ENCODE data around the gene SMIM29. TPM values are rescaled to one million over a fixed set of nuclear protein-coding genes. Genes with fewer than 3 reads are reported as not detected.
"Not testable (repeated sequence)": the region's sequence is repeated elsewhere in the genome, so short reads cannot be mapped to it uniquely, and the experiment has no call there.

Gene SMIM29
- total RNA-seq, 2 donors from 2014 or later = 7.2 to 7.9 TPM

- WGBS, 2 experiments (ENCODE audit: insufficient coverage in 1 of 2, insufficient read length in 1 of 2) = 60% methylated on average over 2 of the region's 2 CpGs; no CpG with 5 or more reads in 1 of the 2 experiments
- Mint-ChIP-seq H3K27me3 (ENCODE audit: insufficient read depth) (peaks cover 2% of the 10 kb centered on the region), H3K36me3 (ENCODE audit: low read depth) (peaks cover 41% of the 10 kb centered on the region), H3K9me3 (no peaks in the 10 kb centered on the region), H3K4me1 (peaks cover 11% of the 10 kb centered on the region), H3K27ac (peak overlapping the region; percentile 52), H3K4me3 (no peak overlapping the region)
- peaks cover 5% of the 10 kb centered on the region for H3K4me1 ChIP-seq (ENCODE audit: control insufficient read depth, insufficient read depth, low read length)
- TF ChIP-seq, protein P1, sequence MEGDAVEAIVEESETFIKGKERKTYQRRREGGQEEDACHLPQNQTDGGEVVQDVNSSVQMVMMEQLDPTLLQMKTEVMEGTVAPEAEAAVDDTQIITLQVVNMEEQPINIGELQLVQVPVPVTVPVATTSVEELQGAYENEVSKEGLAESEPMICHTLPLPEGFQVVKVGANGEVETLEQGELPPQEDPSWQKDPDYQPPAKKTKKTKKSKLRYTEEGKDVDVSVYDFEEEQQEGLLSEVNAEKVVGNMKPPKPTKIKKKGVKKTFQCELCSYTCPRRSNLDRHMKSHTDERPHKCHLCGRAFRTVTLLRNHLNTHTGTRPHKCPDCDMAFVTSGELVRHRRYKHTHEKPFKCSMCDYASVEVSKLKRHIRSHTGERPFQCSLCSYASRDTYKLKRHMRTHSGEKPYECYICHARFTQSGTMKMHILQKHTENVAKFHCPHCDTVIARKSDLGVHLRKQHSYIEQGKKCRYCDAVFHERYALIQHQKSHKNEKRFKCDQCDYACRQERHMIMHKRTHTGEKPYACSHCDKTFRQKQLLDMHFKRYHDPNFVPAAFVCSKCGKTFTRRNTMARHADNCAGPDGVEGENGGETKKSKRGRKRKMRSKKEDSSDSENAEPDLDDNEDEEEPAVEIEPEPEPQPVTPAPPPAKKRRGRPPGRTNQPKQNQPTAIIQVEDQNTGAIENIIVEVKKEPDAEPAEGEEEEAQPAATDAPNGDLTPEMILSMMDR (conservative IDR thresholded peaks at IDR 0.05) = no peak
- no peak overlapping the region for H3K27ac ChIP-seq (ENCODE audit: low read depth, low read length)
- H3K9ac ChIP-seq (ENCODE audit: extremely low read depth, low read length, poor library complexity, severe bottlenecking) = no peak overlapping the region
- peaks cover 35% of the 10 kb centered on the region for H3K36me3 ChIP-seq (ENCODE audit: control insufficient read depth, insufficient read depth, low read length)
- no peak overlapping the region for H3K4me3 ChIP-seq (ENCODE audit: low read length)
- H3K27me3 ChIP-seq (ENCODE audit: control insufficient read depth, insufficient read depth, low read length, poor library complexity, severe bottlenecking) = no peaks in the 10 kb centered on the region
- H3K9me3 ChIP-seq (ENCODE audit: control insufficient read depth, low read length) = no peaks in the 10 kb centered on the region
- no peak for DNase-seq
Observed at GRCh38 chr6:34246249-34246562, 2.6 kb downstream of the SMIM29 start.

GRCh38 chr6:34245761-34246140 is 3.1 kb downstream of the SMIM29 start:
- H3K4me1 ChIP-seq (ENCODE audit: control insufficient read depth, insufficient read depth, low read length); H3K9me3 ChIP-seq (ENCODE audit: control insufficient read depth, low read length); H3K27me3 ChIP-seq (ENCODE audit: control insufficient read depth, insufficient read depth, low read length, poor library complexity, severe bottlenecking); DNase-seq; H3K9ac ChIP-seq (ENCODE audit: extremely low read depth, low read length, poor library complexity, severe bottlenecking); H3K27ac ChIP-seq (ENCODE audit: low read depth, low read length); H3K27me3 Mint-ChIP-seq (ENCODE audit: insufficient read depth); H3K4me3 ChIP-seq (ENCODE audit: low read length); H3K9me3 Mint-ChIP-seq; H3K4me3 Mint-ChIP-seq: not testable (repeated sequence)
- WGBS, 2 experiments (ENCODE audit: insufficient coverage in 1 of 2, insufficient read length in 1 of 2) = 93% methylated on average over 7 of the region's 7 CpGs; no CpG with 5 or more reads in 1 of the 2 experiments
- peaks cover 39% of the 10 kb centered on the region for H3K36me3 ChIP-seq (ENCODE audit: control insufficient read depth, insufficient read depth, low read length)
- Mint-ChIP-seq H3K4me1 (peaks cover 12% of the 10 kb centered on the region), H3K36me3 (ENCODE audit: low read depth) (peaks cover 46% of the 10 kb centered on the region), H3K27ac (peak overlapping the region; percentile 52)

GRCh38 chr6:34245032-34245760 is 3.6 kb downstream of the SMIM29 start:
- not testable (repeated sequence) for H3K9ac ChIP-seq (ENCODE audit: extremely low read depth, low read length, poor library complexity, severe bottlenecking); H3K27me3 ChIP-seq (ENCODE audit: control insufficient read depth, insufficient read depth, low read length, poor library complexity, severe bottlenecking); H3K4me3 ChIP-seq (ENCODE audit: low read length); H3K4me3 Mint-ChIP-seq; H3K27ac ChIP-seq (ENCODE audit: low read depth, low read length); H3K9me3 ChIP-seq (ENCODE audit: control insufficient read depth, low read length); H3K27me3 Mint-ChIP-seq (ENCODE audit: insufficient read depth); H3K4me1 ChIP-seq (ENCODE audit: control insufficient read depth, insufficient read depth, low read length); DNase-seq; H3K9me3 Mint-ChIP-seq
- Mint-ChIP-seq H3K4me1 (peaks cover 13% of the 10 kb centered on the region), H3K36me3 (ENCODE audit: low read depth) (peaks cover 50% of the 10 kb centered on the region), H3K27ac (peak overlapping the region; percentile 66)
- 89% methylated on average over 12 of the region's 13 CpGs; no CpG with 5 or more reads in 1 of the 2 experiments for WGBS, 2 experiments (ENCODE audit: insufficient coverage in 1 of 2, insufficient read length in 1 of 2)
- peaks cover 45% of the 10 kb centered on the region for H3K36me3 ChIP-seq (ENCODE audit: control insufficient read depth, insufficient read depth, low read length)

- peaks cover 14% of the 10 kb centered on the region for H3K4me1 ChIP-seq (ENCODE audit: control insufficient read depth, insufficient read depth, low read length)
- H3K9me3 ChIP-seq (ENCODE audit: control insufficient read depth, low read length) = no peaks in the 10 kb centered on the region
- peak overlapping the region; percentile 68 for H3K27ac ChIP-seq (ENCODE audit: low read depth, low read length)
- H3K4me3 ChIP-seq (ENCODE audit: low read length) = no peak overlapping the region
- TF ChIP-seq, protein P1 (conservative IDR thresholded peaks at IDR 0.05) = peak; percentile 60
- peaks cover 58% of the 10 kb centered on the region for H3K36me3 Mint-ChIP-seq (ENCODE audit: low read depth)
- H3K27me3 Mint-ChIP-seq (ENCODE audit: insufficient read depth) = peaks cover under 1% of the 10 kb centered on the region
- H3K27ac Mint-ChIP-seq = peak overlapping the region; percentile 72
- H3K4me3 Mint-ChIP-seq = no peak overlapping the region
- DNase-seq = peak; percentile 74
- no peaks in the 10 kb centered on the region for H3K27me3 ChIP-seq (ENCODE audit: control insufficient read depth, insufficient read depth, low read length, poor library complexity, severe bottlenecking)
- 86% methylated on average over 19 of the region's 19 CpGs; no CpG with 5 or more reads in 1 of the 2 experiments for WGBS, 2 experiments (ENCODE audit: insufficient coverage in 1 of 2, insufficient read length in 1 of 2)
- no peaks in the 10 kb centered on the region for H3K9me3 Mint-ChIP-seq
- H3K9ac ChIP-seq (ENCODE audit: extremely low read depth, low read length, poor library complexity, severe bottlenecking) = no peak overlapping the region
- peaks cover 55% of the 10 kb centered on the region for H3K36me3 ChIP-seq (ENCODE audit: control insufficient read depth, insufficient read depth, low read length)
- peaks cover 22% of the 10 kb centered on the region for H3K4me1 Mint-ChIP-seq
Observed at GRCh38 chr6:34243901-34244884, 4.6 kb downstream of the SMIM29 start.
